ENCODE data around the gene TGFBR2. TPM values are rescaled to one million over a fixed set of nuclear protein-coding genes. Genes with fewer than 3 reads are reported as not detected.

TGFBR2 gene
- polyA plus RNA-seq, 1 donor (not counting 4 experiments of a cell fraction or from before 2014, with no cell fraction given): 303 TPM

GRCh38 chr3:30684356-30684755 lies 78.0 kb downstream of the TGFBR2 start:
- Histone ChIP-seq H3K79me2 (ENCODE audit: control insufficient read depth, insufficient read depth, low read length) (peaks cover 66% of the 10 kb centered on the region), H2AFZ (ENCODE audit: control insufficient read depth, low read length) (no peak overlapping the region)

GRCh38 chr3:30685267-30685667 lies 78.9 kb downstream of the TGFBR2 start:
- FAIRE-seq (no peak), DNase-seq (ENCODE audit: low read depth, low spot score) (no peak)
- Histone ChIP-seq H3K9ac (ENCODE audit: control insufficient read depth, extremely low read depth, insufficient read depth, low read length) (no peak overlapping the region), H3K36me3 (ENCODE audit: control insufficient read depth in 2 of 2, extremely low read depth in 1 of 2, insufficient read depth in 2 of 2, low read length in 2 of 2) (peaks cover 28 to 53% of the 10 kb centered on the region in 2 experiments), H3K4me3 (ENCODE audit: control insufficient read depth in 2 of 3, extremely low read depth in 1 of 3, insufficient read depth in 2 of 3, low read depth in 1 of 3, low read length in 3 of 3) (no peak overlapping the region), H3K27ac (ENCODE audit: control insufficient read depth, insufficient read depth, low read length) (no peak overlapping the region), H3K4me2 (ENCODE audit: control insufficient read depth, extremely low read depth, insufficient read depth, low read depth, low read length) (no peak overlapping the region), H3K9me3 (ENCODE audit: control insufficient read depth, low read depth, low read length) (no peaks in the 10 kb centered on the region), H3K4me1 (ENCODE audit: control insufficient read depth, extremely low read depth, insufficient read depth, low read length) (peaks cover 40% of the 10 kb centered on the region), H3K27me3 (ENCODE audit: control insufficient read depth, extremely low read depth, insufficient read depth, low read length) (no peaks in the 10 kb centered on the region), H3K9me1 (ENCODE audit: control insufficient read depth, extremely low read depth, insufficient read depth, low read length) (peaks cover 2% of the 10 kb centered on the region), H3K79me2 (ENCODE audit: control insufficient read depth, insufficient read depth, low read length) (peaks cover 64% of the 10 kb centered on the region), H4K20me1 (ENCODE audit: control insufficient read depth, extremely low read depth, insufficient read depth, low read length) (peaks cover 16% of the 10 kb centered on the region), H2AFZ (ENCODE audit: control insufficient read depth, low read length) (no peak overlapping the region)
- dilution Hi-C loops (cut with MboI; ENCODE audit: extremely low pct_ligation_motif_present, low sequenced_read_pairs): no loop called here
- TF ChIP-seq CTCF (optimal IDR thresholded peaks at IDR 0.05 in 1 of 3, IDR thresholded peaks at IDR 0.05 in 1 of 3, conservative IDR thresholded peaks at IDR 0.05 in 1 of 3; ENCODE audit: extremely low read depth in 1 of 3, insufficient read depth in 2 of 3, low read length in 3 of 3) (no peak), EZH2 (IDR thresholded peaks at IDR 0.05; ENCODE audit: low read length) (no peak)

More at GRCh38 chr3:30684356-30684755, 78.0 kb downstream of the TGFBR2 start:
- dilution Hi-C loops (cut with MboI; ENCODE audit: extremely low pct_ligation_motif_present, low sequenced_read_pairs): no loop called here
- Histone ChIP-seq H3K9me3 (ENCODE audit: control insufficient read depth, low read depth, low read length) (no peaks in the 10 kb centered on the region), H3K27ac (ENCODE audit: control insufficient read depth, insufficient read depth, low read length) (no peak overlapping the region), H4K20me1 (ENCODE audit: control insufficient read depth, extremely low read depth, insufficient read depth, low read length) (peaks cover 16% of the 10 kb centered on the region), H3K4me1 (ENCODE audit: control insufficient read depth, extremely low read depth, insufficient read depth, low read length) (peaks cover 41% of the 10 kb centered on the region), H3K27me3 (ENCODE audit: control insufficient read depth, extremely low read depth, insufficient read depth, low read length) (no peaks in the 10 kb centered on the region), H3K9me1 (ENCODE audit: control insufficient read depth, extremely low read depth, insufficient read depth, low read length) (peaks cover 2% of the 10 kb centered on the region), H3K36me3 (ENCODE audit: control insufficient read depth in 2 of 2, extremely low read depth in 1 of 2, insufficient read depth in 2 of 2, low read length in 2 of 2) (peaks cover 27 to 48% of the 10 kb centered on the region in 2 experiments), H3K9ac (ENCODE audit: control insufficient read depth, extremely low read depth, insufficient read depth, low read length) (no peak overlapping the region), H3K4me2 (ENCODE audit: control insufficient read depth, extremely low read depth, insufficient read depth, low read depth, low read length) (no peak overlapping the region), H3K4me3 (ENCODE audit: control insufficient read depth in 2 of 3, extremely low read depth in 1 of 3, insufficient read depth in 2 of 3, low read depth in 1 of 3, low read length in 3 of 3) (no peak overlapping the region)
- FAIRE-seq: no peak
- TF ChIP-seq CTCF (optimal IDR thresholded peaks at IDR 0.05 in 1 of 3, IDR thresholded peaks at IDR 0.05 in 1 of 3, conservative IDR thresholded peaks at IDR 0.05 in 1 of 3; ENCODE audit: extremely low read depth in 1 of 3, insufficient read depth in 2 of 3, low read length in 3 of 3) (no peak), EZH2 (IDR thresholded peaks at IDR 0.05; ENCODE audit: low read length) (no peak)
- no peak for DNase-seq (ENCODE audit: low read depth, low spot score)

Measured in keratinocyte (primary cell).